ENCODE results near the gene THSD4. TPM values are rescaled to one million over a fixed set of nuclear protein-coding genes. Genes with fewer than 3 reads are reported as not detected.

Gene THSD4
- total and polyA plus RNA-seq, 2 of the 4 experiments (the other 2 are of a cell fraction) = 25.5 to 31.1 TPM

GRCh38 chr15:71543413-71543812 lies 428.1 kb downstream of the THSD4 start:
- no peak overlapping the region for H3K4me2 ChIP-seq (ENCODE audit: low read depth, low read length)
- H3K36me3 ChIP-seq (ENCODE audit: control insufficient read depth, insufficient read depth, low read length) = no peaks in the 10 kb centered on the region; the same call in 1 of the 2 replicates
- ATAC-seq (ENCODE audit: low read depth) (no peak), DNase-seq (no peak)
- no peak overlapping the region for H3K4ac ChIP-seq (ENCODE audit: low read depth, low read length)
- no peak overlapping the region for H4K91ac ChIP-seq (ENCODE audit: insufficient read depth, low read depth, low read length)
- H2AK9ac ChIP-seq (replicated peaks; ENCODE audit: low read depth, low read length, poor library complexity) = no peak overlapping the region
- no peak overlapping the region for H3K27ac ChIP-seq (ENCODE audit: insufficient read depth, low read length)
- WGBS, 2 experiments (ENCODE audit: extremely low coverage in 2 of 2, insufficient read length in 1 of 2) = no CpG with 5 or more reads among the region's 3 CpGs
- no peaks in the 10 kb centered on the region for H3K9me1 ChIP-seq (ENCODE audit: insufficient read depth, low read length)
- no peak overlapping the region for H3K9ac ChIP-seq (ENCODE audit: low read depth, low read length)
- H3K79me1 ChIP-seq (ENCODE audit: low read depth in 1 of 2, low read length in 2 of 2) = no peaks in the 10 kb centered on the region
- H3K18ac ChIP-seq (ENCODE audit: low read depth, low read length) = no peak overlapping the region
- in situ Hi-C loops (cut with MboI; ENCODE audit: low sequenced_read_pairs) = no loop called here
- dilution Hi-C loops (cut with HindIII; ENCODE audit: low sequenced_read_pairs, unreplicated experiment) = no loop called here
- no peak overlapping the region for H2AK5ac ChIP-seq (ENCODE audit: low read depth, low read length)
- peaks cover 8% of the 10 kb centered on the region; the same call in 1 of the 2 replicates for H4K20me1 ChIP-seq (ENCODE audit: insufficient read depth, low read length)
- H4K8ac ChIP-seq (ENCODE audit: low read depth in 2 of 2, low read length in 2 of 2) = no peak overlapping the region
- no peak overlapping the region for H2BK5ac ChIP-seq (ENCODE audit: low read depth, low read length, poor library complexity, severe bottlenecking)
- intact Hi-C loops (cut with micrococcal nuclease) = no loop called here
- H3K23ac ChIP-seq (ENCODE audit: low read depth, low read length) = no peak overlapping the region
- no peak overlapping the region for H2AFZ ChIP-seq (replicated peaks; ENCODE audit: low read length, poor library complexity)
- no peaks in the 10 kb centered on the region for H3K9me3 ChIP-seq (ENCODE audit: control insufficient read depth, insufficient read depth, low read length)
- TF ChIP-seq BHLHE40 (IDR thresholded peaks at IDR 0.05; ENCODE audit: low read depth, low read length) (no peak), MAFK (IDR thresholded peaks at IDR 0.05; ENCODE audit: low read depth, low read length) (no peak), RFX5 (IDR thresholded peaks at IDR 0.05; ENCODE audit: low read depth, low read length) (no peak), RCOR1 (IDR thresholded peaks at IDR 0.05; ENCODE audit: insufficient replicate concordance, low read length) (no peak), MAZ (IDR thresholded peaks at IDR 0.05; ENCODE audit: borderline replicate concordance, low read depth, low read length) (no peak), USF2 (IDR thresholded peaks at IDR 0.05; ENCODE audit: low read depth, low read length) (no peak), NFE2L2 (IDR thresholded peaks at IDR 0.05; ENCODE audit: low read depth, low read length) (no peak), CTCF (conservative IDR thresholded peaks at IDR 0.05; ENCODE audit: low read depth, low read length) (no peak), POLR2A (IDR thresholded peaks at IDR 0.05; ENCODE audit: low read depth, low read length) (no peak), SMC3 (IDR thresholded peaks at IDR 0.05; ENCODE audit: low read depth, low read length) (no peak), CHD1 (IDR thresholded peaks at IDR 0.05; ENCODE audit: low read depth, low read length) (no peak), ELK1 (IDR thresholded peaks at IDR 0.05; ENCODE audit: borderline replicate concordance, low read depth, low read length) (no peak), CEBPB (IDR thresholded peaks at IDR 0.05; ENCODE audit: low read depth, low read length) (no peak), FOS (IDR thresholded peaks at IDR 0.05; ENCODE audit: low read depth, low read length) (no peak), MXI1 (IDR thresholded peaks at IDR 0.05; ENCODE audit: borderline replicate concordance, low read depth, low read length) (no peak), RAD21 (IDR thresholded peaks at IDR 0.05; ENCODE audit: low read length) (no peak)
- H2BK15ac ChIP-seq (ENCODE audit: low read depth, low read length) = no peak overlapping the region
- H3K56ac ChIP-seq (ENCODE audit: extremely low read depth, insufficient read depth, low read length) = no peak overlapping the region
- H2BK20ac ChIP-seq (ENCODE audit: low read depth, low read length) = no peak overlapping the region
- ChIA-PET POLR2A (ENCODE audit: unreplicated experiment) (no interaction called here), CTCF (interaction anchor here (0.5 kb wide), 1 partner anchor 809 kb away, joined by 5 read pairs; no protein-coding TSS in a partner anchor)
- H3K27me3 ChIP-seq (ENCODE audit: control insufficient read depth, insufficient read depth, low read length) = no peaks in the 10 kb centered on the region
- 0 out of 2 replicates have a peak overlapping the region, but pooled peaks have one; percentile 11 for H3K14ac ChIP-seq (replicated peaks; ENCODE audit: low read depth, low read length)
- peaks cover 2% of the 10 kb centered on the region; the same call in 1 of the 2 replicates for H3K4me1 ChIP-seq (ENCODE audit: control insufficient read depth, insufficient read depth, low read length)
- no TSS peak for BruUV-seq (replicated peaks)
- H4K5ac ChIP-seq (ENCODE audit: low read depth, low read length) = no peak overlapping the region
- H2BK120ac ChIP-seq (ENCODE audit: low read depth, low read length) = no peak overlapping the region
- no peak overlapping the region for H3K4me3 ChIP-seq (ENCODE audit: insufficient read depth, low read depth, low read length)

Data from IMR-90 (cell line).